GM06990 (cell line): Measurements from ENCODE around the gene IMPA2.
"Not testable (repeated sequence)": the region's sequence is repeated elsewhere in the genome, so short reads cannot be mapped to it uniquely, and the experiment has no call there.

ENCODE experiments used
- DNase-seq: peaks from one replicate; pipeline ENCODE4 v3.0.0-alpha.2; 2011; ENCODE audit not compliant: insufficient read length; ENCODE audit errors: extremely low read depth
- H3K27me3 ChIP-seq: replicated peaks from 2 replicates; pipeline ENCODE4 v1.6.0; 2011; ENCODE audit warnings: low read length; ENCODE audit not compliant: control insufficient read depth, insufficient read depth
- H3K36me3 ChIP-seq: 2 replicates; pipeline ENCODE4 v1.5.1; 2011; ENCODE audit warnings: low read length; ENCODE audit not compliant: control insufficient read depth, insufficient read depth
- H3K4me3 ChIP-seq: replicated peaks from 2 replicates; pipeline ENCODE4 v1.5.1; 2011; ENCODE audit warnings: low read depth, mild to moderate bottlenecking, control low read depth, low read length
- TF ChIP-seq, protein P1 (sequence below): IDR thresholded peaks from 2 replicates; pipeline ENCODE4 v1.5.1; 2011; ENCODE audit warnings: low read length, control low read depth, mild to moderate bottlenecking, inconsistent platforms; ENCODE audit not compliant: insufficient read depth, poor library complexity, severe bottlenecking

The IMPA2 gene

DNA sequence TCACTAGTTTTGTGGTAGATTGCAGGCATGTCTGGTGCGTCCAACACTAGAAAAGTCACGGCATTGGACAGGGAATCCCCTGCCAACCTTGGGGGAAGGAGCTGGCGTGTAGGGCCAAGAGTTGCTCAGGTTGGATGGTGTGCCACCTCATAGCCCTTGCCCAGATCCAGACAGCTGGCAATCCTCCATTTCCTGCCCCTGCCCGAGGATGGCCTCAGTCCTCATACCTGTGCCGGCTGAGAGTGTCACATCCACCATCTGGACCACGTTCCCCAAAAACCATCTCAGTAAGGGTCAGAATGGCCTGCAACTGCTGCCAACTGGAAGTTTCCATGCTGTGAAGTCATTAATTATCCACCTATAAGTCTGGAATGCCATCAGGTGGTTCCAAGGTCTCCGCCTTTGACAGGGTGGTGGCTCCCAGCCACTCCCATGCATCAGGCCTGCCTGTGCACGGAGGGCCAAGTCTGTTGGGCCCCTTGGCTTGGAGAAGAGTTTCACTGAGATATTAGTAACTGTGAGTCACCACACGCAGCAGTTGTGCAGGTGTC, 55.0 kb downstream of the IMPA2 start:
- Histone ChIP-seq H3K4me3 (no peak overlapping the region), H3K27me3 (no peaks in the 10 kb centered on the region), H3K36me3 (no peaks in the 10 kb centered on the region)
- TF ChIP-seq, protein P1, sequence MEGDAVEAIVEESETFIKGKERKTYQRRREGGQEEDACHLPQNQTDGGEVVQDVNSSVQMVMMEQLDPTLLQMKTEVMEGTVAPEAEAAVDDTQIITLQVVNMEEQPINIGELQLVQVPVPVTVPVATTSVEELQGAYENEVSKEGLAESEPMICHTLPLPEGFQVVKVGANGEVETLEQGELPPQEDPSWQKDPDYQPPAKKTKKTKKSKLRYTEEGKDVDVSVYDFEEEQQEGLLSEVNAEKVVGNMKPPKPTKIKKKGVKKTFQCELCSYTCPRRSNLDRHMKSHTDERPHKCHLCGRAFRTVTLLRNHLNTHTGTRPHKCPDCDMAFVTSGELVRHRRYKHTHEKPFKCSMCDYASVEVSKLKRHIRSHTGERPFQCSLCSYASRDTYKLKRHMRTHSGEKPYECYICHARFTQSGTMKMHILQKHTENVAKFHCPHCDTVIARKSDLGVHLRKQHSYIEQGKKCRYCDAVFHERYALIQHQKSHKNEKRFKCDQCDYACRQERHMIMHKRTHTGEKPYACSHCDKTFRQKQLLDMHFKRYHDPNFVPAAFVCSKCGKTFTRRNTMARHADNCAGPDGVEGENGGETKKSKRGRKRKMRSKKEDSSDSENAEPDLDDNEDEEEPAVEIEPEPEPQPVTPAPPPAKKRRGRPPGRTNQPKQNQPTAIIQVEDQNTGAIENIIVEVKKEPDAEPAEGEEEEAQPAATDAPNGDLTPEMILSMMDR: no peak
- no peak for DNase-seq

DNA sequence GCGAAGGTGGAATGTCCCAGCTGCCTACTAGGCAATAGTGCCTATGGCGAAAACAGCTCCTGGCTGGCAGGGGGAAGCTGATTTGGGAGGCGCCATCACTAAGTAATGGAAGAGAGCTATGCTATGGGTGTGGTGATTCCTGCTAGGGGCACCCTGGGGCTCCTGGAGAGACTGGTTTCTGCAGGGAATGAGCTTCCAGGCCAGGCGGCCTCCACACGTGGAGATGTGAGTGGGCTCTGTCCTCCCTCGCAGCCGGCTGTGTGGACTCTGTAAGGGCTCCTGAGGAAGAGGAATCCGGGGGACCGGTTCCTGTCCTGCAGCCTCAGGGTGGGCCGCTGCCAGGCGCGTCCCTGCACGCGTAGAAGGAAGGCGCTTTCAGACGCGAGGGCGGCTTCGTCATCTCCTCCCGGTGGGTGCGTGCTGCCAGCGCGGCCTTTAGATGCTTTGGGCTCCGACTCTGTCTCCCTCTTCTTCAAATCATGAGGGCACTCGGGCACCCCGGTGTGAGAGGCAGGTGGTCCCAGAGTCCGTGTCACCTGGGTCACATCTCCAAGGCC, 56.9 kb downstream of the IMPA2 start:
- Histone ChIP-seq H3K4me3 (no peak overlapping the region), H3K27me3 (no peaks in the 10 kb centered on the region), H3K36me3 (no peaks in the 10 kb centered on the region)
- DNase-seq: no peak
- TF ChIP-seq, protein P1: no peak

DNA sequence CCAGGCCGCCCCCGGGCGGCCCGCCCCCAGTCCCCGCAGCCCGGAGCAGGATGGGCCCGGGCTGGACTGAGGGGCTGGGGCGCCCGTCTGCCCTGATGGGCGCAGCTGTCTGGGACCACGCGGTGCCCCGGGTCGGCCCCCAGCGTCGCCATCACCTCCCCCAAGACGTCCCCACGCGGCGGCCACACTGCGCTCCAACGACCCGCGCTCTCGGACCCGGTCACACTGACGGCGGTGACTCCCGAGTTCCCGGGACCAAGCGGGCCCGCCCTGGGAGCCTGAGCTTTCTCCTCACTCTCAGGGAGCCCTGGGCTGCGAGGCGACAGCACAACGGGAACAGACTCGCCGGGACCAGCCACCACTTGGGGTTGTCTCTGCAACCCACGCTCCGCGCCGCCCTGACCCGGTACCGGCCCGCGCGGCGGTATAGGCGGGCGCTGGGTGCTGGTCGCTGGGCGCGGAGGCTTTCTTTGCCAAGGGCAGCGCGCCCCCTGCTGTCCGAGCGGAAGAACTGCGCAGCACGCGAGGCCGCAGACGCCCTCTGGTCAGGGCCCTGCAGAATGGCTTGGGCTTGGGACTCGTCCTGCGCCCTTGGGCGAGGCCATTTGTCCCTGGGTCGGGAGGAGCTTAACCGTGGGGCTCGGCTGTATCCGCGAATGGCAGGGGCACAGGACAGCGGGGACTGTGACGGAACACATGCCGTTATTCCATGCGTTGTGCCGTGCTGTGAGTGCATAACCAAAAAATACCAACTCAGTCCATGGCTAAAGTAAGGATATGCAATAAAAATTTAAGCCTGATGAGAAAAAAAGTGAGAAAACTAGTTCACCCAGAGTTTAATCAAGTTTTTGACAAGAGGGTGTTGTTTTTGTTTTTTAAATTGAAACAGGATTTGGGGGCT, 57.6 kb downstream of the IMPA2 start:
- Histone ChIP-seq H3K27me3 (no peaks in the 10 kb centered on the region), H3K36me3 (no peaks in the 10 kb centered on the region), H3K4me3 (peak overlapping the region; percentile 54)
- TF ChIP-seq, protein P1: peak; percentile 92
- DNase-seq: peak; percentile 69

DNA sequence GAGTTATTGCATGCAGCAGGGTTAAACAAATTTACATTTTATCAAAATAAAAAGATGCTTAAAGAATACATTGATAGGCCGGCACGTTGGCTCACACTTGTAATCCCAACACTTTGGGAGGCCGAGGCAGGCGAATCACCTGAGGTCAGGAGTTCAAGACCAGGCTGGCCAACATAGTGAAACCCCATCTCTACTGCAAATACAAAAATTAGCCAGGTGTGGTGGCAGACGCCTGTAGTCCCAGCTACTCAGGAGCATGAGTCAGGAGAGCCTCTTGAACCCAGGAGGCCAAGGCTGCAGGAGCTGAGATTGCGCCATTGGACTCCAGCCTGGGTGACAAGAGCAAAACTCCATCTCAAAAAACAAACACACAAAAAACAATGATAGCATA, 58.2 kb downstream of the IMPA2 start:
- DNase-seq, H3K36me3 ChIP-seq, H3K27me3 ChIP-seq, H3K4me3 ChIP-seq: not testable (repeated sequence)

DNA sequence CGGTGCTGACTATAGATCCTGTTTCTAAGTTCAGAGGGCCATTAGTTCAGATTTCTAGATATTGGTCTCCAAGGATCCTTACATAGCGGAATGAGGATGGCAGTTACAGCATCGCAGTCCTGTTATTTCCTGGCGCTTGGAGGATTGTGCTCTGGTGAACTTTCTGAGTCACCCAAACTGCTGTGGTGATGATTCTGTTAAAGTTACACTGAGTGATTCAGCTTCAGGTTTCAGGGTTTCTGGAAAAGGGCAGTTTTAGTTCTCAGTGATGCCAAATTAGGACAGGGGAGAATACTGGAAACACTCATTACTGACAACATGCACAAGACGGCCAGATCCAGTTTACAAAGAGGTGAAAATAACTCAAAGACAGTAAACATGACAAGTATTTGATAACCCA, 60.3 kb downstream of the IMPA2 start:
- TF ChIP-seq, protein P1: no peak
- DNase-seq: no peak
- Histone ChIP-seq H3K27me3 (no peaks in the 10 kb centered on the region), H3K36me3 (no peaks in the 10 kb centered on the region), H3K4me3 (no peak overlapping the region)

DNA sequence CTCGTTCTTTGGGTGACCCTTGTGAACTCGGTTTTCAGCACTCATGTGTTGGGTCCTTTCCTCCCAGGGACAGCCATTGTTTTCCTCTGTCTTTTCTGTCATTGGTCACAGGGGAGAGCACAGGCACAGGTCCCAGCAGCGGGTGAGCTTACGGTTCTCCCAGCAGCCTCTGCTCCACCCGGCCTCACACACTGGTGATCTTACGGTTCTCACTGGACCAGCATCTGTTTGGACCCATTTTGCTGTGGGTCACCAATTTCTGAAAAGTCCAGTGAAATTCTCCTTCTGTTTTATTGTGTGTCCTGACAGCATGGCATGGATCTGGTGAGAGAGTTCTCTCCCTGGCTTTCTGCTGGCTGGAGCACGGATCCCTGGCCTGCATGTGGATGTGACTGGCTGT, 62.5 kb downstream of the IMPA2 start:
- TF ChIP-seq, protein P1: no peak
- Histone ChIP-seq H3K27me3 (no peaks in the 10 kb centered on the region), H3K4me3 (no peak overlapping the region), H3K36me3 (no peaks in the 10 kb centered on the region)
- DNase-seq: no peak
